ENCODE measurements around the gene GPR15.
A peak's percentile ranks its signal among the peaks of the same experiment; 100 is the strongest.

The GPR15 gene

DNA sequence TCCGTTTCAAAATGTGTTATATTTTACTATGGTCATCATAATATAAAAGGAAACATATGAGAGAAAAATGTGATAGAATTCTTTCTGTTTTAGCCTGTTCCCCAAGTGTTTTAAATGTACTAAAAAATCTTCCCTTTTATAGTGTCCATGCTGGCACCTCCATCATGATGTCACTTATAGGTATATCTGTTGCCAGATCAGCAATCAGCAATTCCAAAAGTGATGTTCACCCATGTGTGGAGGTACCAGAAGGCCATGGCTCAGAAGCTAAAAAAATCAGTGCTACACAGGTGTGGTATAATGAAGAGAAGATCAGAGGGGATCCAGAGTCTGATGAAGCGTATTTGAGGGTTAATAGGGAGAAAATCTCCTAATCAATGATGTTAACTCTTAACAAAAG, 1.1 kb upstream of the GPR15 start:
- no peak for DNase-seq (ENCODE audit: low spot score)

DNA sequence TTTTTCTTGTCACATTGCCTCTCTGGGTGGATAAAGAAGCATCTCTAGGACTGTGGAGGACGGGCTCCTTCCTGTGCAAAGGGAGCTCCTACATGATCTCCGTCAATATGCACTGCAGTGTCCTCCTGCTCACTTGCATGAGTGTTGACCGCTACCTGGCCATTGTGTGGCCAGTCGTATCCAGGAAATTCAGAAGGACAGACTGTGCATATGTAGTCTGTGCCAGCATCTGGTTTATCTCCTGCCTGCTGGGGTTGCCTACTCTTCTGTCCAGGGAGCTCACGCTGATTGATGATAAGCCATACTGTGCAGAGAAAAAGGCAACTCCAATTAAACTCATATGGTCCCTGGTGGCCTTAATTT, 478 bp downstream of the GPR15 start:
- no peak for DNase-seq (ENCODE audit: low spot score)

DNA sequence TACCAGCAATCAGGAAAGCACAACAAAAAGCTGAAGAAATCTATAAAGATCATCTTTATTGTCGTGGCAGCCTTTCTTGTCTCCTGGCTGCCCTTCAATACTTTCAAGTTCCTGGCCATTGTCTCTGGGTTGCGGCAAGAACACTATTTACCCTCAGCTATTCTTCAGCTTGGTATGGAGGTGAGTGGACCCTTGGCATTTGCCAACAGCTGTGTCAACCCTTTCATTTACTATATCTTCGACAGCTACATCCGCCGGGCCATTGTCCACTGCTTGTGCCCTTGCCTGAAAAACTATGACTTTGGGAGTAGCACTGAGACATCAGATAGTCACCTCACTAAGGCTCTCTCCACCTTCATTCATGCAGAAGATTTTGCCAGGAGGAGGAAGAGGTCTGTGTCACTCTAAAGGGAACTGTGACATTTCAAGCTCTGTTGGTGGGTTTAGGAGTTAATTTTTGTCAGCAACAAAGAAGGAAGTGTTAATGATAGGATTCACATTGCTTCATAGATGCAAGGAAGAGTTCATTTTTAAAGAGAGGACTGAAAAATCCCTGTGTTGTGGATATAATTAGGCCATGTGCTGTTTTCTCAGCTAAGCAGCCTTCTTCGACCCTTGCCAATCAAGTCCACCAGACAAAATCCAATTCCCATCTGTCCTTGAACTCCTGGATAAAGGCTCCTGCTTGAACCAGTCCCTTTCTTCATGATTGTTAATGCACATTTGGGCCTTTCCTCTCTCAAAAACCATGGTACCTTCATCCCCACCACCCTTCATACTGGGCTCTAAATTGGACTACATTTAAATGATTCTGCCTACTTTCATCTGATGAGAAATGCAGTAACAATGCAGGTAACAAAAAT, 1.2 kb downstream of the GPR15 start:
- DNase-seq (ENCODE audit: low spot score) = no peak

DNA sequence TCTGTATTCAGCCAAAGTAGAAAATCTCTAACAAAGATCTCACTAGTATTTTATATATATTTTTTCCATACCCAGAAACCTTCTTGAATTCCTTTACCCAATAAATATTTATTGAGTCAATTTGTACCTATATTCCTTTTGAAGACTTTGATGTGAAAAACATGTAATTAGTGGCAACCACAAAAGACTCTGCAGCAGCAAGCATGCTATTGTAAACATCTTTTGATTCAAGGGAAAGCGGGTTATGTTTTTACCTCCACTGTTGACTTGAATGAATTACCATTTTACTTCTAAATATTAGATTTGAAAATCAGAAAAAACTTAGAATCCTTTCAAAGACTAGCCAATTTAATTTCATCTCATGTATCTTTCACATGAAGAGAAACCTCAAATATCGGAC, 2.4 kb downstream of the GPR15 start:
- DNase-seq (ENCODE audit: low spot score) = no peak

DNA sequence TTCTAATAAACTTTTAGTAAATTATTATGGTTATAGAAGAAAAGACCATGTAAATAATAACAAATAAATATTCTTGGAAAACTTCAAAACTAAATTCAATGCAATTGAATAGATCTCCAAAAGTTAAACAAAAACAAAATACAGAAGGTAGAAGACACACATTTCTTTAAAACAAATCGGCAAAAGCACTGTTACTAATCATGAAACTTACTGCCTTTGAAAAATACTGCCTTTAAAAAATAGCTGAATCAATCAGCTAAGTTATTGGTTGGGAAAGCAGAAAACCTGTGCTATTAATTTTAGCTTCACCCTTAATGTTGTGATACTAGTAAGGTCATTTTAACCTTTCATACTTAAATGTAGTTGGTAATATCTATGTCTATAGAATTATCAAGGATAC, 3.0 kb downstream of the GPR15 start:
- no peak for DNase-seq (ENCODE audit: low spot score)

DNA sequence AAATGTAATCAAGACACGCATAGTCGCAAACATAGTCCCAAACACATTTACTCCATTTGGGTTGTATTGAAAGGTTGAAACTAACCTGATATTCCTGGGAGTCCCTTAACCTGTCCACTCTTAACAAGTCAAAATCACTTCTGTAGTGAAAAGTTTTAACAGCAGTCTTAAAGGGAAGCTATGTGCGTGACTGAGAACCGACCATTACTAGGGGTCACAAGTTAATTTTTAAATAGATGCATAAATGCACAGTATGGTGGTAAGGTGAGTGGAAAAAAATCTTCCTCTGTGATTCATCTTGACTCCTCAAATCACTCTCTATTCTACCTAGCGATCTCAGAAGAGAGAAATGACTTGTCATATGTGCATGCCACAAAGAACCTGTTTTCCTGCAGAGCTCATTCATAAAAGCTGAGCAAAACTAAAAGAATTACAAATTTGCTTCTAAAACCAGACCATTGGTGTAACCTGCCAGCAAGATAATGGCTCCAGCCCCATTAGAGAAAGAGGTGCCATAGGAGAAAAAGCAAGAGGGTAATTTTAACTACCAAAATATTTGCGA, 4.8 kb downstream of the GPR15 start:
- DNase-seq (ENCODE audit: low spot score) = no peak

DNA sequence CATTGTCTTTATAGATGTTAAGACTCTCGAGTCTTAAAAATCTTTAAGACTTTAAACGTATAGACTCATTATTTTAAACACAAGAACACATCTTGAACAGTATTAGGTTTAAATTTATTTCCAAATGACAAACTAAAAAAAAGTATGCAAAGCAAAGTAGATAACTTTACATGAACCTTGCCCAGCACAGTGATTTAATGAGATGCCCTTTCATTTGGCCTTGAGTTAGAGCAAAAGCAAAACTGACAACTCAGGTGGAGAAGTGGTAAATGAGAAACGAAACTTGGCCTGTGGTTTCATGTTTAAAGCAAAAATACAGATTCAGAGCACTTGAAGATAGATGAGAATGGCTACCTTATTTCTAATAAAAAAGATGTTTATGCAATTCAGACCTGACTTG, 8.6 kb downstream of the GPR15 start:
- no peak for DNase-seq (ENCODE audit: low spot score)

DNA sequence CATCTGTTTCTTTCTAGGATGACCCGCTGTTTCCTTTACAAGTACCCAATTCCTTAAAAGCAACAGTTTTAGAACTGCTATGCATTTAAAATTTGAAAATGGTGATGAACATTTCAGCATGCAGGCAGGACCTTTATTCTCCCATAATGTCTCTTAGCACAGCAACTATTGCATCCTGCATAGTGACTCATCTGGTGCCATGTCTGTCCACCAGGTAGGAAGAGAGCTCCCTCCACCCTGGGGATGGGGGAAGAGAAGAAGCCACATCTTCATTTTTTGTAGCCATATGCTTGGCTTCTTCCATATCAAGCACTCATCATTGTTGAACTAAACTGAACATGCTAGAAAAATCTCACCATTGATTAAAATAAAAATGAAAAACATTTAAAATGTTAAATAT, 9.9 kb downstream of the GPR15 start:
- no peak for DNase-seq (ENCODE audit: low spot score)

DNA sequence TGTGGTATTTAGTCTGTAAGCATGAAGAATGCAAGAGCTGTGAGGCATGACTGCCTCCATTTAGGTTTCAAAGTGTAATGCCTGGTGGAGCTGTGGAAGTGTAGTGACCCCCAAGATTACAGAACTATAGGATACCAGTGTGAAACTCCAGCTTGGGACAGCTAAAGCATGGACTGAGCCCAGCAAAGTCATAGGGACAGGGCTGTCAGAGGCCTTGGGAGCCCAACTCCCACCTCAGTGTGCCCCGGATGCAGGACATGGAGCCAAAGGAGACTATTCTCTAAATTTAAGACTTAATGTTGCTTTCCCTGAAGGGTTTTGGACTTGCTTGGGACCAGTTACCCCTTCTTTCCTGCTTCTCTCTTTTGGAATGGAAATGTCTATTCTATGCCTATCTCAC, 10.8 kb downstream of the GPR15 start:
- DNase-seq (ENCODE audit: low spot score) = no peak

DNA sequence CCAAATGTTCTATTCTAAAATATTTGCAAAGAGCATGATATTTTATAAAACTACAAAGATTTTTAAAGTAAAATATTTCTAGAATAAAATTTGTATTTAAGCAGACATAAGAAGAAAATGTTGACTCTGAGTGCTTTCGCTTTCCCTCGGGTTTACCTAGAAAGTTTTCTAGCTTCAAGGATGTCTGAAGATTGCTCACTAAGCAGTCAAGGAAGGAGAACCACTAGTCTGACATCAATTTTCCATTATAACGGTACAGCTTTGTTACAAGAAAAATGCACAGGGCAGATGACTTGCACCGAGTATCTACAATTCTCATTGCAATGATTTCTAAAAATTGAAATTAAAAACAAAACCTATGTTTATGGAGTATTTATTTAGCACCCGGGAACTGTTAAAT, 14.2 kb downstream of the GPR15 start:
- DNase-seq (ENCODE audit: low spot score) = no peak

DNA sequence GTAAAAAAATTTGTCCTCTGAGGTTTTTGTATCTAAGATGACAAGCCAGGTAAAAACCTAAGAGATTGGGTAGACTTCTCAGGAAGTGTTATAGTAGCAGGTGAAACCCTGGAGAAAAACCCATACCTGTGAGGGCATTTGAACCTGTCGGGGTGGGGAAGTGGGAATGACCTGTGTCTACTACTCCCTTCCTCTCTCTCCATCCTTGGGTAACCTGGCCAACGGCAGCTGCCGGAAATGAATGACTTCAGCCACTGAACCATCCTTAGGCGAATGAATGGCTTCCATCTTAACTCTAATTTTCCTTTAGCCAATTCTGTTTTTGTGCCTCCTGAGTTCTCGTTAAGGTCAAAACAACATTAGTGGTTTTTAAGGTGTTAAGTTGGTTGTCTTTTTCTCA, 16.8 kb downstream of the GPR15 start:
- no peak for DNase-seq (ENCODE audit: low spot score)

DNA sequence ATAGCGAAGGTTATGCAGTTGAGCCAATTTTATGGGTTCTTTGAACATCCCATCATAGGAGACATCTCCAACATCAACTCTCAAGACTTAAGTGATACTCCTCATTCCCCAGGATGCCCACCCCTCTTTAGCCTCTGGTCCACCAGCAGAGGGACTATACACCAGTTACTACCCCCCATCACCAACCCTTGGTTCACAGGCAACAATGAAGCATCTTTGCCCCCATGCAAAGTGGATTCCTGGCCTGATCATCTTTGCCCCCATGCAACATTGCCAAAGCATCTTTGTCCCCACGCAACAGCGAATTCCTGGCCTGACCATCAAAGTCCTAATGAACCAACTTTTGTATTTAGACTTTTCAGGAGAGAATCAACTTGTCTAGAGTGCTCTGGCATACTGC, 19.1 kb downstream of the GPR15 start:
- no peak for DNase-seq (ENCODE audit: low spot score)

DNA sequence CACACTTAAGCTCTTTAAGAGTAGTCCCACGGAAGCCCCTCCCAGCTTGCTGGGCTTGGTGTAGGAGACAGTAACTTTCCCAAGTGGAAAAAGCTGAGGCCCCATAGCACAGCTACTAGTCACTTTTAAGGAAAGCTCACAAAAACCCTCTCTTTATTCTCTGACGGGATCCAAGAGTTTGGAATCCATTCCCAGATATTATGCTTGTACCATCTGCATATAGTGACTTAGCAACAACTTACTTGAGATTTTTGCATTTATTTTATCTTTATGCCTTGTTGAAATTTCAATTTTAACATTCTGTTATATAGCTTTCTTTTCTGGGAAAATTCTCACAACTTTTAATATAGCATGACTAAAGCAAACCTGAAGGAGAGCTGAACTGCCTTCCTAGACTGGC, 19.5 kb downstream of the GPR15 start:
- DNase-seq (ENCODE audit: low spot score) = no peak

DNA sequence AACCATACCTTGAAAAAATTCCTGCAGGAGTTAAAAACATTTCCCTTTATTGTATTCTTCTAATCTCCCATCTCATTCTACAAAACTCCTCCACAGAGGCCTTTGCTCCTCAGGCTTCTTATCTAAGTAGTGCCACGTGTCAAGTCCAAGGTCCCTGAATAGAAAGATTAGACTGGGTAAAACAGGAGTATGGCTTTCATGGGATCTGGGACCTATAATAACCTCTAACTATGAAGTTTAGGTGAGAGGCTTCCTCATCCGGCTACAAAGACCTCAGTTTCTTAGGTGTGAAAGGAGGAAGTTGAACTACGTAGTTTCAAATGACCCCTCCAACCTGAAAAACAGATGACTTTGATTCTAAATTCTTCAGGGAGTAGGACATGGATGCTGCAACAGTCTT, 20.0 kb downstream of the GPR15 start:
- no peak for DNase-seq (ENCODE audit: low spot score)

DNA sequence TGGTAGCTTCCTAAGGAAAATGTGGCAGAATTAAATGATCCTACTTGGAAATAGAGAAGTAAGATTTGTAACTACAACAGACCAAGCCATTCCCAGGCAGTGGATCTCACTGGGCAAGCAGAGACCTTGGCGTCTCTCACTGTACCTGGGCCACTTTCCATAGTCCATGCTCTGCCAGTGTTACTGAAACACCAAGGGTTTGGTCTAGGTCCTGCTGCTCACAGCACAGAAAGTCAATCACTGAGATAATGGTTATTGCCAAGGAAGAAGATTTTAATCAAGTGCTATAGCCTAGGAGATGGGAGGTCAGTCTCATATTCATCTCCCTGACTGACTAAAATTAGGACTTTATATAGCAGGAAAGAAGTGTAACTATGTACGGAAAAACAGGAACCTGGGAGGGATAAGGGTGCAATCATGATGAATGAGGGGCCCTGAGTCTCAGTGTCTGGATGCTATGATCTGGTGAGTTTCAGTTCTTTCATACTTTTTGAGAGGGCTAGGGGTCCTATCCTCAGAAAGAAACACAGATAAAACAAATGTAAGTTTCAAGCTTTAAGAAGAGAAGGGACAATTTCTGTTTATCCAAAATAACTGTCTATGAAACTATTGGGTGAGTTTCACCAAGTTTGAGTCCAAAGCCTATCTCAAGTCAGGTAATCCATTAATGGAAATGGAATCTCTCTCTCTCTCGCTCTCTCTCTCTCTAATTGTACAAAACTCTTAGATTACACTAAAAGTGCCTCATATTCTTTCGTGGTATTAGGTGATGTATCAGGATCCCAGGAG, 20.6 kb downstream of the GPR15 start:
- no peak for DNase-seq (ENCODE audit: low spot score)

DNA sequence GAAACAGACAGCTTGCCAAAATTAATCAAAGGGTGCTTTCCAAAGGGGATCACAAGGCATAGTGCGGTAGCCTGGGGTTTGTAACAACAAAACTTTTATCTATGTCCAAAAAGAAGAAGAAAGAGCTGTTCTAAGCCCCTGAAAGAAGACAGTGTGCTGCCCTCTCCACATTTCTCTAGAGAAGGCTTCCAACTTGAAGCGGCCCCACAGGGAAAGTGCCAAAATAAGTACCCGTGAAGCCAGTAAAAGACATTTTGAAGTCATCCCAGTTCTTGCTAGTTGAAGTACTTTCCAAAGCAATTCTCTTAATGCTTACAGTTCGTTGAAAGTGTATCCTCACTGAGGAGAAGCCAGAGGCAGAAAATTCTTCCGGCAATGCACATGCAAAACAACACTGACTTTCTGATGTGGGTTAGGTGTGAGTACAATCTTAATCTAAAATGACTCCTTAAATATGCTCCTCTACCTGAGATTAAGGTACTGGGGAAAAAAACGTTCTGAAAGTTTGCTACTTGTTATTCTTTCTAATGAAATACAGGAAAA, 21.3 kb downstream of the GPR15 start:
- peak; percentile 31 for DNase-seq (ENCODE audit: low spot score)

DNA sequence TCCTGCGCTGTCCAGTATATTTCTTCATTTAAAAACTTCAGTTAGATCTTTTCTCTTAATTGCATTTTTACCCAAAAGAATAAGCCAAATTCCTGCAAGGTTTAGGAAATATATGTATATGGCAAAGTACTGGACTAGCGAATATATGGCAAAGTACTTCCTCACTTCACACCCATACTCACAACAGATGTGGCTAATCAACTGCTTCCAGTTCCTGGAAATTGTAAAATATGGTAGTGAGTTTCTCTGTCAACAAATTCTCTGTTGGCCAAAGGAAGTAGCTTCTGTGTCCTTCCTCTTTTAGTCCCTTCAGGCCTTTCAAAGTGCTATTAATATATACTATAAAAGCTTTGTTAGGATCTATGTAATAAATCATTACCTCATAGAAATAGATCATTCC, 22.0 kb downstream of the GPR15 start:
- DNase-seq (ENCODE audit: low spot score) = no peak

DNA sequence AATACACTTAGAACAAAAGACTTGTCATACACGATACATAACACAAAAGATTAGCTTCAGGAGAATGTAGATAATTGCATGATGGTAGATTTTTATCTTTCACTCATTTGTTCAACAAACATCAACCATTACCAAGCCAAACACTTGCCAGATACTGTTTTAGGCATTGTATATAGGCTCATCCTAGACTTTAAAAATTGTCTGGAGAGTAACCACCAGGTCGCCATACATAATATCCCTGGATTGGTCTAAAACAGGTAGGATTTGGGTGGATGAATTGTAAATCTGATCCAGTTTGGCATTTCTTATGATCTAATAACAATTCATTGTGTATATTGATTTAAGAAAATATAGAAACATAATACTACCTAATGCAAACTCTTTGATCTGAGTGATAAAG, 22.8 kb downstream of the GPR15 start:
- DNase-seq (ENCODE audit: low spot score) = no peak

DNA sequence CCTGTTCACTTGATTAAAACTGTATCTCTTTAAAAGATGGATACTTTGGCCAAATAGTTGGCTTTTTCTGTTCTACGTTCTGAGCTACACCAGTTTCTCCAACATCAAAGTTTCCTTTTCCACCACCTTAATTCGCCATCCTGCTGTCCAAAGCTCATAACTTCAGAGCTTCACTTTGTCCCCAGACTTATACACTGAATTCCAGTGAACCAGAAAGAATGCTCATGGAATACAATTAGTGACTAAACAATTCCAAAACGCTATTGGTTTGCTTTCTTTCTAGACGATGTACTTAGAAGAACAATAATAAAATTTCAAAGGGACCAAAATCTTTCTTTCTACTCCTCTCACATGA, 23.2 kb downstream of the GPR15 start:
- DNase-seq (ENCODE audit: low spot score) = no peak

DNA sequence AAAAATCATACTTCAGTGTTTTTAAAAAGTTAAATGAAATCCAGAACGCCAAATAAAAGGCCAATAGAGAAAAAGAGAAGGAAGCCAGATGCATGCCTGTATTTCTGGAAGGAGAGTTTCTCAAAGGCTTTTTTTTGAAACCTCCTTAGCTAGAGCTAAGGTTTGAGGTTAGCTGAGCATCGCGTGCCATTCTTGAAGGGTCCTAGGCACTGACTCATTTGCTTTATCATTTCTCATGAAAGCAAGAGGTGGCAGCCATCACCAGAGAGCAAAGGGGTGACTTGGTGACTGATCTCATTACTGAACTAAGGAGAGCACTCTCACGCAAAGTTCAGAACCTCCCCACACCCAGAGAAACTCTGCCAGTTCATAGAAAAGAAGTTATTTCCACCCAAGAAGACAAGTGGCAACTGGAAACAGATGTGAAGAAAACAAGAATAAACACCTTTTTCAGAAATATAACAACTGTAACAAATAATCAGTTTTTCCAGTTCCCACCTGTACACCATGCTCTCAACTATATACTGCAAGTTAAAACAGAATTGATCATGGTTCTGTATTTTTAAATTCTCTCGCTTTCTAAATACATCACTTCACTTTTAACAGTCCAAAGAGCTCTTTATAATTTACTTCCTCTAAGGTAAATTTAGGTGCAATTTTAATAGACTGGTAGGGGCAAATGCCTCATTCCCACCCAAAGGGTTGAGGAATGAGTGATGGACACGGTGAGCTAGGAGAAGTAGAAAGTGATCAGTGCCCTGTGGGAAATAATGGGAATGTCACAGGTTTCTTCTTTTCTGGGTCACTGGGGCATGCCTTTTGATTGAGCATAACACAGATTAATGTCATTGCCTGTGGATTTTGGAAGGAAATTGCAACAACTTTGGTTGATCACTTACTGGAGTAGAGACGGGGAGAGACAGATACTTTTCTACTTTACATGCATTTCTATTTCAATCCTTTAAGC, 24.7 kb downstream of the GPR15 start:
- peak; percentile 86 for DNase-seq (ENCODE audit: low spot score)

DNA sequence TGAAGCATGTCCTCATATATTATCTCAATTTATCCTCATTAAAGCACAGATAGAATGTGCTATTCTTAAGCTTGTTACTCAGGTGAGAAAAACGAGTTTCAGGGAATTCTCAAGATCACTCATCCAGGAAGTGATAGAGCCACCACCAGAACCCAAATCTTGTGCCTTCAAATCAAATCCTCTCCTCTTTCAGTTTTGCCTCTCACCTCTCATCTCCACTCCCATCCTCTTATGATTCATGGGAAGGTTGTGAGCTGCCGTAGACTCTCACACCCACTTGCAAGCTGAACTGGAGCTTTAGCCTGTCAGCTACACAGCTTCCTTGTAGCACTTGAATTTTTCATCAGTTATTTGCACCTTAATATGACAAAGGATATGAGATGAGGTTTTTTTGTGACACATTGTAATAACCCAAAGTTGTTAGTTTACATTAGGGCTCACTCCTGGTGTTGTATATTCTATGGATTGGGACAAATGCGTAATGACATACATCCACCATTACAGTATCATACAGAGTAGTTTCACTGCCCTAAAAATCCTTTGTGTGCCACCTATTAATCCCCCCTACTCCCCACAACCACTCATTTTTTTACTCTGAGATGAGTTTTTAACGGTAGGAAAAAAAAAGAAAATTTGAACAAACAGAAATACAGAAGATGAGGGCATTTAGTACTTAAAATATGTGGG, 25.7 kb downstream of the GPR15 start:
- peak; percentile 48 for DNase-seq (ENCODE audit: low spot score)

Measured in CD4-positive, alpha-beta T cell treated with Interleukin-6 at 100 ng/mL for 8 hours (primary cell).